Embryonic facial prominence (tissue), 1 donor: ENCODE data around the gene MYADML2.
"Not testable (repeated sequence)": the region's sequence is repeated elsewhere in the genome, so short reads cannot be mapped to it uniquely, and the experiment has no call there.

Experiments used
- DNase-seq: peaks from one replicate; pipeline ENCODE4 v3.0.0-alpha.2; 2016; ENCODE audit errors: extremely low spot score

Gene MYADML2

DNA sequence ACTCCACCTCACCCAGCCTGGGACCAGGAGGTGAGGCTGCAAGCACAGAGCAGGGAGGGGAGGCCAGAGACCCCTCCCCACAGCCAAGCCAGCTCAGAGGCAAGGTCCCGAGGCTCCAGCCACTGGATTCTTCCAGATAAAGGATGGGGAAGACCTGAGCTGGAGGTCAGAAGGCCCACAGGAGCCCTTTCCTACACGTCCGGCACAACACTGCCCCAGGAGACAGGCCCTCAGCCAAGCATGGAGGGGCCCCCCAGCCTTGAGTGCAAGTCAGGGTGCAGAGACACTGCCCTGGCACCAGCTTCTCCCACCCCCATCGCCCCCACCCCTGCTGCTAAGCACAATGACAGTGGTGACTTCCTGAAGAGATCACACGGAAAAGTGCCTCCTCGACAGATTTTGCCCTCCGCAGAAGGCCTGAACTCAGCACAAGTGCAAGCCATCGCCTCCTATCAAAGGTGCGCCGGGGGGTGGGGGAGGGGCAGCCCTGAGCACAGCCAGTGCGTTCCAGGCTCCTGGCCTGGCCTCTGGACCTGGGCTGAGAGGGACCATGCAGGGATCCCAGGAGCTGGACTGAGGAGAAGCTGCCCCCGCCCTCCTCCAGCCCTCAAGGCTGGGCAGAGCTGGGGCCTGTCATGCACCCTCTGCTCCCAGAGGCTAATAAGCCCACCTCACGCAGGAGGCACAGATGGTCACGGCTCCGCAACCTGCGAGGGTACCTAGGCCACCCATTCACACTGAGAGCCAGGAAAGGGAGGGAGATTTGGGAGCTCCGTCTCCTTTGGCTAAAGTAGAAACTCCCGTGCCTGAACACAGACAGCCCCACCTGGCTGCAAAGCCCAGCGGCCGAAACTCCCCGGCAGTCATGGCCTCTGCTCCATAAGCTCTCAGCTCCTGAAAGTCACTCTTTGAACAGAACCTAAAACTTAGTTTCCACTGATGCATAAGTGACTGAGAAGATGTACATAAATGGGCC lies 22.2 kb downstream of the MYADML2 start:
- DNase-seq, result no peak

DNA sequence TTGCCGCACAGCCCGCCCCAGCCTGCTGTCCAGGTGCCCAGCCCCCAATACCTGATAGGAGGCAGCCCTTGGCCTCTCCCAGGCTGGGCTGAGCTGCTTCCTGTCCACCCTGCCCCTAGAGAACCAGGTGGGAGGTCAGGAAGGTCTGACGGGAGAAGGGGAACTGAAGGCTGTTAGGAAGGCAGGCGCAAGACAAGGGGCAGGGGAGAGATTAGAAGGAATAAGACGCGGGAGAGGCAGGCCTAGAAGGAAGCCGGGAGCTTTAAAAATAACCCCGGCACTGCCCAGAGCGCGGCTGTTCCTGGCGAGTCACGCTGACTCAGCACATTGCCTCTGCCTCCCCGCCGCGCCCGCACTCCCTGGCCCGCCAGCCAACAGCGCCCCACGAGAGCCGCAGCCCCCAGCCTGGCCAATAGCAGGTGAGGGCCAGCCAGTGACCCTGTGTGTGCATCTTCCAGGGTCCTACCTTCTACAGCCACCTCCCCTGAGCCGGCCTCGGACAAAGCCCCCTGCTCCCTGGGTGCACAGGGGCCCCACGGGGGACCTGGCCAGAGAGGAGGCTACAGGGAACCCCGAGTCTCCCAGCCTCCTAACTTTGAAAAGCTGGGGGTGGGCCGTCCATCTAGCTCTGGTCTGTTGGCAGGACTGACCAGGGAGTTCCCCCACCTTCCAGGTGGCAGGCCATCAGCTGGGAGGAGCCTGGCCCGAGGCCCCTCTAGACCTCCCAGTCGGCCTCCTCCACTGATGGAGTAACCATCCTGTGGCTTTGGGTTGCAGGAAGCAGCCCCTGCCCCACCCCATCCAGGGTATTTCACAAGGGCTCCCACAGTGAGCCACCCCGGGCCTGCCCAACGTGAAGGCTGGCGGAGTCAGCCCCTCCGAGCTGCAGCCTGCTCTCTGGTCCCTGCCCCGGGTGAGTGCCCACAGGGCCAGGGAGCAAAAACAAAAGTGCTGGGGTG lies 23.5 kb downstream of the MYADML2 start:
- DNase-seq, result no peak

DNA sequence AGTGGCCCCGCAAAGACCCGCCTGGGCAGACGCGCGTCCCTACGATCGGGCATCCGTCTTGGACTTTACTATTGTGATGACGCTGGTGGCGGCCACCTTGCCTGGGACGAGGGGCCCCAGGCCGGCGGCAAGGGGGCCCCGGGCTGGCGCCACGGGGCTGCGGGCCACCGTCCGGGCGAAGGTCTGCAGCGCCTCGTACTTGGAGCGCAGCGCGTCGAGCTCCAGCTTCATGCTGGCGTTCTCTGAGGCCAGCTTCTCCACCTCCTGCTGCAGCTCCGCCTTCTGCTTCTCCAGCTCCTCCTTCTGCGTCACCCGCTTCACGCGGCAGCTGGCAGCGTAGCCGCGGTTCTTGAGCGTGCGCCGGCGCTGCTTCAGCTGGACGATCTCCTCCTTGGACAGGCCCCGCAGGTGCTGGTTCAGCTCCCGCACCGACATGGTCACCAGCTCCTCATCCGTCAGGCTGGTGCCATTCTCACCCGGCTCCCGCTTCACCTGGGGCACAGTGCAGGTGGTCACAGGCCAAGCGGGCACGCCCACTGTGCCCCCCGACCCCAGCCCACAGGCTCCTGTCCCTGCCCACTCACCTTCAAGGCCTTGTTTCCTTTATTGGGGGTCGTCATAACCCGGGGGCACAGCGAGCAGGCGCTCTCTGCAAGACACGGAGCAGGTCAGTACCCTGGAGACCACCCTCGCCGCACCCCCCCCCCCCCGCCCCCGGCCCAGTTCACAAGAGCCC lies 24.3 kb downstream of the MYADML2 start:
- no peak for DNase-seq

DNA sequence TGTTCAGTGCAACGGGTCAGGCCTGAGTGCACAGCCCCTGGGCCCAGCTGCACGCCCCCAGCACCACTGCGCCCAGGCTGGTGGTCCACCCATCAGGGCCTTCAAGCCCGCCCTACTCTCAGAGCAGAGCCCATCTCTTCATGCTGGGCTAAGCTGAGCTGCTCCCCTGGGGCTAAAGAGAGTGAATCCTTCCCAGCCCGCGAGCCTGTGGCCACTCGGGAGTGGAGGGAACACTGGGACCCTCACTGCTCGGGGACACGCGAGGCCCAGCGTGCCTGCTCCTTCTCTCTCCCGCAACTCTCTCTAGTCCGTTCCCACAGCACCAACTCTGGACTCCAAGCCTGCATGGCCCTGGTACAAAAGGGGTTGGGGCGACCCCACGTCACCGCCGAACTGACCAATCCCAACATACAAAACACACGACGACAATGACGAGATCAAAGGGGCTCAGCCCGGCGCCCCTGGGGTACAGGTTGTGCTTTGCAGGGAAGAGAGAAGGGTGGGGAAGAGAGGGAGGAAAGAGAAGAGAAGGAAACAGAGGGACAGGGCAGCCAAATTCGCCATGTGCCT lies 25.0 kb downstream of the MYADML2 start:
- no peak for DNase-seq

DNA sequence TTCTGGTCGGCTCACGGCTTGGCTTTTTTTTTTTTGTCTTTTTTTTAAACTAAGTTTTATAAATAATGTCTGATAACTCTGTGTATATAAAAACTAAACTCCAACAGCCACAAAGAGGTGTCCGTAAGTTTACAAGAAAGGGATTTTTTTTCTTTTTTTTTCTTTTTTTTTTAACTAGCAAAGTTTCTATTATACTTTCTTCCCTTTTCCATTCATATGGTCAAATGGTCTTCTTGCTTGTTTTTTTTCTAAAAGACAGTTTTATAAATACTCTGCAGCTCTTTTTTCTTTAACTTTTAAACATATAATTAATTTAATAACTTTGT lies 25.5 kb downstream of the MYADML2 start:
- DNase-seq, result no peak

DNA sequence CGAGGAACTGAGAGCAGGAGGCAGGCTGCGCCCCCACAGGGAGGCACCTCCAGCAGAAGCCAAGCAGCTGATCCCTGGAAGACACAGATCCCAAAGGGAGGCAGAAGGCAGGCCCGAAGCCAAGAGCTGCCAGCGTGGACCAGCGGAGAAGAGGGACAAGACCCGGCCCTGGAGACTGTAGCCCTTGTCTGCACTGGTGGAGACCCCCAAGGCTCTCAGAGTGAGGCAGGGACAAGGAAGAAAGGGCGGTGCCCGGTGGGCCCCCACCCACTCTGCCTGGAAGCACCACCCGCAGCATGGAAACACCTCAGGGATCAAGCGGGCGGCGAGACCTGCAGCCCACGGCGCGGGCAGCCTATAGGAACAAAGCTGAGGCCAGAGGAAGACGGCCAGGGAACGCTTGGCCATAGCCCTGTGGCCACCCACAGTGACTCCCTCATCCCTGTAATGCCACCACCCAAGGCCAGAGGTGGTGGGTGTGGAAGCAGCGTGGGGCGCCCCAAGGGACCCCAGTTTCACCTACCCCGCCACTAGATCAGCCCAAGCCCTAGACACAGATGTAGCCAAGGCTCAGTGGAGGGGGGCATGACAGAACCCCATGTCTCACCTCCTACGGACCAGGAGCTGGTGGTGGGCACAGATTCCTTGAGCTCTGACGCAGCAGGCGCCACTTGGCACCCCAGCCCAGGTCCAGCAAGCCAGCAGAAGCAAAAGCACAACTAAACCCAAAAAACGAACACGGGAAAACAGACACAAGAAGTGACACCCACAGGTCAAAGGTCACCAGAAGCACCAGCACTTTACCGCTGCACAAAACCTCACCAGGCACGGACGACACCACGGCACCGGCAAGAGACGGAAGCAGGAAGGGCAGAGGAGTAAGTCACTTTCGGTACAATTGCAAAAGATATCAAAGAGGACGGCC lies 26.2 kb downstream of the MYADML2 start:
- no peak for DNase-seq

DNA sequence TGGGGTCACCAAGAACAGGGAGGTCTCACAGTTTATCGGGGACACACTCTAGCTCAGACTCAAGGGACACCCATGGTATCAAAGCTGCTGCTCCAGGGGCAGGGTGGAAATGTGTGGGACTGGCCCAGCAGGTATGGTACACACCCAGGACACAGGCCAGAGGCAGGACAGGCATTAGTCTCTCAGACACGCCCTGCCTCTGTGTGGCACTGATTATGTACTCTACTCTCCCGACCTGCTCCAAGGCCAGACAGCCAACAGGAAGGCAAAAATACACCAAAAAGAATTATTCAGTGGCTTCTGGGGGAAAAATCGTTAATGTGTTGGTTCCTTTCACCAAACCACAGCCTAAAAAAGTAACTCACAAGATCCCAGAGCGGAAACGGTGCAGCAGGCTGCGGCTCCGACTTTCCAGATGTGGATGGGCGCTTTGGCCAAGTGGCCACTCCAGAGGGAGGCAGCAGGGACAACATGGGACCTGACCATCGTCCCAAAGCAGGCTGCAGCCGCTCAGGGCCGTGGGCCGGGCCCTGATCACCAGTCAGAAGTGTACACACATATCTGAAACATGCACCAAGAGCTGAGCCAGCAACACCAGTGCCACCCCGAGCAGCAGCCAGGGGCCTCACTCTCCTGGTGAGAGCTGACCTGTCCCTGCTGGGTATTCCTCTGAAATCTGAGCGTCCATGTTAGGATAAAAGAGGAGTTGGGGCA lies 28.0 kb downstream of the MYADML2 start:
- no peak for DNase-seq

DNA sequence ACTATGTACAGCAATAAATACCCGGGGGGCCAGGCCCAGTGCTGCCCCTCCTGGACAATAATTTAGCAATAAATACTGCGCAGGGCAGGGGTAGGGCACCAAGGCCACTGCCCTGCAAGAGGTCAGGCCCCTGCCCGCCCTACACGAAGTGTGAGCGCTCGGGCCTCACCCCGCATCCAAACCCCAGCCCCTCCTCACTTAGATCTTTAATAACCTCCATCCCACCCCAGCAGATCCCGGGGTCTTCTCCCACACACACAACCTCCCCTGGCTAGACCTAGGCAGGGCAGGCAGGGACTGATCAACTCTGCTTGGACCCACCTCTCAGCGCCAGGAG lies 28.7 kb downstream of the MYADML2 start:
- not testable (repeated sequence) for DNase-seq

DNA sequence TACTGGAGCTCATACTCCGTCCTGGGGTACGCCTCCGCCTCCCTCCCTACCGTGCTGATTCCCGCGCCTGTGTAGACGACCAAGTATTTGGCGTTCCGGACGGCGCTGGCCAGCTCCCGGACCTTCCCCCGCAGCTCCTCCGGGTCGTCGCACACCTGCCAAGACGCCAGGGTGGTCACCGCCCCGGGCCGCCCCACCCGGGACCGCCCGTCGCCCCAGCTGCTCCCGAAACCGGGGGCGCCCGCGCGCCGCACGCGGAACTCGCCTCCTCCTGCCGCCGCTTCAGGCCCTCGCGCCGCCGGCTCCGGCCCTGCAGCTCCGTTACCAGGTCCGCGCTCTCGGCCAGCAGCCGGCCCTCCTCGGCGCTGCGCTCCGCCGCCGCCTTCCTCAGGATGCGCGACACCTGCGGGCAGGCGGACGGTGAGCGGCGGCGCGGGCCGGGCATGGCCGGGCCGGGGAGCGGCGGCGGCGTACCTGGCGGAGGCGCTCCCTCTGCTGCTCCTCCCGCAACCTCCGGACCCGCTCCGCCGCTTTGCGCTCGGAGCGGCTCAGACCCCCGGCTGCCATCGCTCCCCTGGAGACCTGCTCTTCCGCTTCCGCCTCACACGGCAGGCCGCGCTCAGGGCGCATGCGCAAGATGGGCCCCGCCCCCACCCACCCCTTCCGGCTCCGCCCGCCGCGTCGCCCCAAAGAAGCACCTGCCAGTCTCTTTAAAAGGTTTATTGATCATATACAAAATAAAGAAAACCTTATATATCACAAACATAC lies 29.3 kb downstream of the MYADML2 start, which contains the start of gene SIRT7:
TSS of gene SIRT7 (minus strand) at position 612 of the 768 bp plus-strand sequence. CDS start at position 567, 45 bp downstream.
- DNase-seq, result no peak

DNA sequence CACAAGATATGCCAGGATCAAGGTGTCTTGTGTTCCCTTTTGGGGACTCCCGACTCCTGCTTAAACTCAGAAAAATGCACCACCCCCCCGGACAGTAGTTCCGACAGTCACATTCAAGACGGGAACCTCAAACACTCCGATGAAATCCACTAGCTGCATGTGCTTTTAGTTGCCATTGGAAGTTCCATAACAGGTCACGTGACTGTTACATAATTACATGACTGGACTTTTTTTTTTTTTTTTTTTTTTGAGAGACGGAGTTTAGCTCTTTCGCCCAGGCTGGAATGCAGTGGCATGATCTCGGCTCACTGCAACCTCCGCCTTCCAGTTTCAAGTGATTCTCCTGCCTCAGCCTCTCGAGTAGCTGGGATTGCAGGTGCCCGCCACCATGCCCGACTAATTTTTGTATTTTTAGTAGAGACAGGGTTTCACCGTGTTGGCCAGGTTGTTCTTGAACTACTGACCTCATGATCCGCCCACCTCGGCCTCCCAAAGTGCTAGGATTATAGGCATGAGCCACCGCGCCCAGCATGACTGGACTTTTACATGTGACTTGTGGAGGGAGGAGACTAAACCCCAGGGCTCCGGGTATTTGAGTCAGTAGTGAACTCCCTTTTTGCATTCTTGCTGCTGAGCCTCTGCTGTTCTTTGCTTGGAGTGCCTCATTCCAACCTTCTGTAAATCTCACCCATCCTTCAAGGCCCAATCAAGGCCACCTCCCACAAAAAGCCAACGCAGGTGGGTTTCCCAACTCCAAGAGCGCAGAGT lies 30.6 kb downstream of the MYADML2 start:
- no peak for DNase-seq

DNA sequence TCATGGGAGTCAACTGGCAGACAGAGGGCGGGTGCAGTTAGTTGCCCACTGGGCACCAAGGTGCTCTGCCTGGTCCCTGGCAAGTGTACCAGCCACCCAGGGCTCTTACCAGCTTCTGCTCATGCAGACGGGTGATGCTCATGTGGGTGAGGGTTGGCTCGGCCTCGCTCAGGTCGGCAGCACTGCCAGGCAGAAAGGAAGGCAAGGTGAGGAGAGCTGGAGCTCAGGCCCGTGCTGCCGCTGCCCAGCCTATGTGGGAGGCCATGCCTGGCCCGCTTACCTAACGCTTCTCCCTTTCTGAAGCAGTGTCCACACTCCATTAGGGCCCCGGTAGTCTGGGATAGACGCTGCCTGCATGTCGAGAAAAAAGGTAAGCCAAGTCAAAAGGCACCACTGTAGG lies 31.7 kb downstream of the MYADML2 start:
- no peak for DNase-seq

DNA sequence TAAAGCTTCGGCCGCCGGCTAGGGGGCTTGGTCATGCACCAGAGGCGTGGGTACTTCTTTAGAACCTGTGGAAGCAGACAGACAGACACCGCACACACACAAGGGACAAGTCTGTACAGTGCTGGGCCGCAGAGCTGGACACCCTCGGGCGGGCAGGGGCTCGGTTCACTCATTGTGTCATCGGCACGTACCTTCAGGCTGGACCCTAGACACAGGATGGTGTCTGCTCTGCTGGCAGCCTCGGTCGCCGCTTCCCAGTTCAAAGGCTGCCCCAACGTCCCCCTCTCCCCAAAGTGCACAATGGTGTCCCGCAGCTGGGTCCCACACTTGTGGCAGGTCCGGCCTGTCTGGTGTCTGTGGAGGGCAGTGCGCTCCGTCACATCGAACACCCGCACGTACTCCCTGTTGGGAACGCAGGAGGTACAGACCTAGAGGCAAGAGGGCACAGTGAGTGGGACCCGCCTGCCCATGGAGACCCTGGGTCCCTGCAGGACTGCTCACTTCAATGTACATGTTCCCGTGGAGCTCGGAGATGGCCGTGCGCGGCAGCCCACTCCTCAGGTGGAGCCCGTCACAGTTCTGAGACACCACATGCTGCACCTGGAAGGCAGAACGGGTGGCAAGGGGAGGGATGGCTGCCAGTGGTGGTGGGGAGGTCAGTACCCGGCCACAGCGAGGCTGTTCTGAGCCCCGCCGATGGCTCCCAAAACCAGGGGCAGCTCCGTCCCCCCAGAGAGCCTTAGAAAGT lies 32.8 kb downstream of the MYADML2 start:
- no peak for DNase-seq

DNA sequence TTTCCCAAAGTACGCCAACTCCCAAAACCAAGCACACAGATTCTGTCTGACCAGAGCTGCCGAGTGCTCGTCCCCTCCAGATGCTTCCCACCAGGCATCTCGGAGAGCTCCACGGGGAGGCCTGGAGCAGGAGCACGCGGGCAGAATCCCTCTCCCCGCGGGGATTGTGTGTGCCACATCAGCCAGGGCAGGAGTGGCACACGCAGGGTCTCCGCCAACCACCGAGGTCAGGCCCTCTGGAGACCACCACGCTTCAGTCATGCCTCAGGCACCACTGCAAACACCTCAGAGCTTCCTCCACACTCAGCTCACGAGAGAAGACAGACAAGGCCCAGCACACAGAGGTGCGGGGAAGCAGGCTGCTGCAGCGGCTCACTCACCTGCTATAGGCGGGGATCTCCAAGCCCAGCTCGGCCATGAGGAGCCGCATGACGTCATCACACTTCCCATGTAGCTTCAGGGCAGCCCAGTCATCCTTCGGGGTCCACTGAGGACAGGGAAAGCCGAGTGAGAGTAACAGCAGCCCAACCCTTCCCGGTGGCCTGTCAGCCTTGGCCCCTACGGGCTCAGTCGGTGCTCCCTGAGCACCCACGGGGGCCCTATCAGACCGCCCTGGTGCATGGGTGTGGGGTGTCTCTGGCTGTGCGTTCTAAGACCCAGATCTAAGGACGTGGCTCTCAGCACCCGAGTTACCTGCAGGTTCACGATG lies 33.5 kb downstream of the MYADML2 start:
- no peak for DNase-seq

DNA sequence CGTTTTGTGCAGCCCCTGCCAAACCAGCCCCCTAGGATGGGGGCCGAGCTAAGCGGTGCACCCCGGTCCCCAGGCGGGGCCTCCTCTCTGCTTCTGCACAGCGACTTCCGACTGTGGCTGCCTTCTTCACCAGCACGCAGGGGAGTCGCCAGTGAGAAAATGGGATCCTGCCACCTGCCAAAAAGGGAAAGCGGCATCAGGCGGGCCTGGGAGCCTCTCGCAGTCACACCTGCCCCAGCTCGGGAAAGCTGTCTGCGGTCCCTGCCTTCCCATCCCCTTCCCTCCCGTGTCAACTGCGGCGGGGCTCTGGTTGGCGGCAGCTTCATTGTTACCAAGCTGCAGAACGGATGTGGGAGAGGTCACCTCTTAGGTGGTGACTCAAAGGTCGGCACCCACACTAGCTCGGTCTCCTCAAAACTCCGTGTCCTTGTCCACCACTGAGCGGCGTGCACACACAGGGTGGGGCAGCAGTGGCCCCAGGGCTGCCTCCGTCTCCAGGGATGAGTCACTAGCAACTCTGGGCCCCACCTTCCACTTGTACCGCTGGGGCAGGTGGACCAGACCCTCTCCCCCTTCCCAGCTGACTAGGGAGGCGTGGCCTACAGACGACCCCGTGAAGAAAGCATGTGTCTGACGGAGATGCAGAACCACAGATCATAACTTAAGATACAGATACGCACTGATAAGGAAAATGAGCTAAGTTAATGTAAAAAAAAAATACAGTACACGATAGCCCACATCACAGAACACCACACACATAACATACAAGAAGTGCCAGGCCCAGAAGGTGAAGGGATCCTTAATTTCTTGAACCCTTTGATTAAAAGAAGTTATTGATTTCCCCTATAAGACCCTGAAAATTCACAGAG lies 34.4 kb downstream of the MYADML2 start:
- no peak for DNase-seq

DNA sequence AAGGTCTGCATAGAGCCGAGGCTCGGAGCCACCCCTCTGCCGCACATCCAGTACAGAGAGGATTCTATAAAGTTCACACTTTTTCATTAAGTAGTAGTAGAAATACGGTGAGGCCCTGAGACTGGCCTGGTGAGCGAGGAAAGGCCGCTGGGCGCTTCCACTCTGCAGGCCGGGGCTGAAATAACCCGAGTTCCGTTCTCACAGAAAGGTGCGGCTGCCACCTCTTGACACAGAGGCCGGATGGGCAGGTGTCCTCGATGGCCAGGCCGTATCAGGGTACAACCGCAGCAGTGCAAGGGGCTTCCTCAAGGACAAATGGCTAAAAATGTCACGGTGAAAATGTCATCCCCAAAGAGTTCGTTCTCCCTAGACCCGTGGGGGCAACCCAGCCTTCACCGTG lies 35.1 kb downstream of the MYADML2 start:
- DNase-seq, result no peak
